Measurements from ENCODE around the gene TMEM187.

Gene TMEM187

DNA sequence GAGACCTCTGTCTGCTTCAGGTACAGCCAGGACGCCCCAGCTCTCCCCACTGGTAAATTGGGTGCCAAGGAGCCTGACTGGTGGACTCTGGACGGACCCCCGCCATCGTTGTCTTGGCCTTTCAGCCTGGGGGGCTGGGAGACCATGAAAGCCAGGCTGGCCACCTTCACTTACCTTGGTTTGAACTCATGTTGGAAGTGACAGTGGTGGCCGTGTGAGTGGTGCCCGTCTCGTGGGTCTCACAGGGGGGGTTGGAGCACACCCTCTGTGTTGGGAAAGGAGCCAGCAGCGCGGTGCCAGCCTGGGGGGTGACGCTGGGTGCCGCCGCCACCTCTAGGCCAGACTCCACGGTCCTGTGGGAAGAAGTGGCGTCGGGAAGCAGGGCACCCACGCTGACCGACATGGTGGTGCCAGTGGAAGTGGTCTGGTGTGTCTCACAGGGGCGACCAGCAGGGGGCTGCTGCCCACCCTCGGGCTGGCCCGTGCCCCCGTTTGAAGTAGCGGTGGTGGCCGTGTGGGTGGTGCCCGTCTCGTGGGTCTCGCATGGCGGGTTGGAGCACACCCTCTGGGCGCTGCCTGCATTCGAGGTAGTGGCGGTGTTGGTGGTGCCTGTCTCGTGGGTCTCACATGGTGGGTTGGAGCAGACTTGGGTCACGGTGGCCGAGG is 18.5 kb upstream of the TMEM187 start:
- in situ Hi-C loops (cut with HindIII; ENCODE audit: low sequenced_read_pairs): no loop called here

DNA sequence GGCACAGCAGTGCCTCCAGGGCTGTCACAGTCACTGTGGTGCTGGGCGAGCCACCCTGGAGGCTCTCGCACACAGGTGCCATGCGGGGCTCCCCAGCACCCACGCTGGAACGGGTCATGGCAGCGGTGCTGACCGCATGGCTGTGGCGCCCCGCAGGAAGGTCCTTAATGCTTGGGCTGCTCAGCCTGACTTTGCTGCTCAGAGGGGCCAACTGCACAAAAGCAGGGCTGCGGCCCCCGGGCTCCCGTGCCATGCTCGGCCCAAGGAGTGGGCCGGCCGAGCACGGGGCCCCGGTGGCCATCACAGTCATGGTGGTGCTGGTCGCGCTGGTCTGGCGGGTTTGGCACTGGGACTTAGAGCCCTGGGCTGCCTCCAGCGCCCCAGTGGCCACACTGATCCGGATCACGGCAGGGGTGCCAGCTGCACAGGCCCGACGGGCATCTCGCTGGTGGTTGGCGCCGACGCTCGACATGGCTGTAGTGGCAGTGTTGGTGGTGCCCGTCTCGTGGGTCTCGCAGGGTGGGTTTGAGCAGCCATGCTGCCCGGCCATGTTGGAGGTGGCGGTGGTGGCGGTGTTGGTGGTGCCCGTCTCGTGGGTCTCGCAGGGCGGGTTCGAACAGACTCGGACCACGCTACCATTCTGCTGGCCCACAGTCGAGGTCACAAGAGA is 17.9 kb upstream of the TMEM187 start:
- in situ Hi-C loops (cut with HindIII; ENCODE audit: low sequenced_read_pairs): no loop called here

GRCh38 chrX:153955228-153955732 is 17.3 kb upstream of the TMEM187 start:
- in situ Hi-C loops (cut with HindIII; ENCODE audit: low sequenced_read_pairs): no loop called here

DNA sequence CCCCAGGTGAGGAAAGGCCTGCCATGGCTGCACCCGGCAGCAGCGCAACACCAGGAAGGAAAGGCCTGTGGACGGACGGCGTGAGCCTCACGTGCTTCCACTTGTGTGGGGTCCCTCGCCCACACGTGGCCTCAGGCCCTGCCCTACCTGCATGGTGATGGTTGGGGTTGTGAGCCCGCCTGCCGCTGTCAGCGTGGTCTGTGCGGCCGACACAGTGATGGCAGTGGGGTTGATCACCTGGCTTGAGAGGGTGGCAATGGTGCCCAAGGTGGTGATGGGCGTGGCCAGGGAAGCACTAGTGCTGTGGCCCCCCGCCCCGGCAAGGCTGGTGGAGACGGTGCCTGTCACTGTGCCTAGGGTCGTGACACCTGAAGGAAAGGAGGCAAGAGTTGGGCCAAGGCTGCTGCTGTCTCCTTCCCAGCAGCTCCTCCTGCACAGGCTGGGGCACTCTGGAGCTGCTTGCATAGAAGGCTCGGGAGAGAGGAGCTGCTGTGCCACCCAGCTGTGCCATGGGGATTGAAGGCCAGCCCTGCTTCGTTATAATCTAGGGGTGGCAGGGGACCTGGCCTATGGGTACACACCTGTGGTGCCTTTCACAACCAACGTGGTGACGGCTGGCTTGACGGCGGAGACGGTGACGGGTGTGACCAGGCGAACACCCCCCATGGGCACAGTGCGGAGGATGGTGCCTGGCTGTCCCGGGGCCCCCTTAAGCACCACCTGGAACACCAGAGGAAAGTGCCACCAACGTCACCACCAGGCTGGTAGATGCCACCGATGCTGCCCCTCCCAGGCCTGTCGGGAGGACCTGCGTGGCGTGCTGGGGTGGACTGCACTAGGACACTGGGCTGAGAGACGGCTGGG is 16.3 kb upstream of the TMEM187 start:
- in situ Hi-C loops (cut with HindIII; ENCODE audit: low sequenced_read_pairs): no loop called here

DNA sequence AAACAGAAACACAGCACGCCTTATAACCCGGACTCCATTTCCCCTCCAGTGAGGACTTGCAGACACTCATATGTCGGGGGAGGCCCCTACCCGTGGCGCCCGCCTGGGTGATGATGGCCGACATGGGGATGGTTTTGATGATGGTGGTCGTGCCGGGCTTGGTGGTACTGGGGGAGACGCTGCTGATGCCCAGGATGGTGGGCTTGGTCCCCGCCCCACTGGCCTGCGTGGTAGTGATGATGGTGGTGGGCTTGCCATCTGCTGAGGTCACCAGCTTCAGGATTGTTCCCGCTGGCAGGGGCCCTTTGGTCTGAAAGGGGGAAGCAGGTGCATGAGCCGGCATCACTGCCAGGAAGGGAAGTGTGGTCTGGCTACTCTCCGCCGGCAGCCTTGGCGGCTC is 15.3 kb upstream of the TMEM187 start:
- in situ Hi-C loops (cut with HindIII; ENCODE audit: low sequenced_read_pairs): no loop called here

DNA sequence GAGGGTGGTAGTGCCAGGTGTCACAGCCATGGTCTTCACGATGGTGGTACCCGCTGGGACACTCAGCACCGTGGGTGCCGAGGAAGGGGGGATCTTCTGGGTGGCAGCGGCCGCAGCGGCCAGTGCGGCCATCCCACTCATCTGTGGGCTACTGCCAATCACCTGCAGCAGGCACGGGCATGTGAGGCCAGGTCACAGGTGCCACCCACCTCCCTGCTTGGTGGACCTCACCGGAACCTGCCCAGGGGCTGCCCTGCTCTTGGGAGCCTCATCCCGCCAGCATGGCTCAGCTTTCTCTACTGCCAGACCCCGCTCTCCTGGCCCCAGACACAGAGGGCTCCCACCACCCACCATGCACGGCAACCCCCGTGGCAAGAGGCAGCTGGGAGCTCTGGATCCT is 13.9 kb upstream of the TMEM187 start:
- in situ Hi-C loops (cut with HindIII; ENCODE audit: low sequenced_read_pairs): no loop called here

GRCh38 chrX:153959649-153960048 is 12.9 kb upstream of the TMEM187 start:
- in situ Hi-C loops (cut with HindIII; ENCODE audit: low sequenced_read_pairs): no loop called here

- in situ Hi-C loops (cut with HindIII; ENCODE audit: low sequenced_read_pairs): no loop called here
Measured at GRCh38 chrX:153960077-153960476, 12.5 kb upstream of the TMEM187 start.

GRCh38 chrX:153960786-153961185 is 11.8 kb upstream of the TMEM187 start:
- in situ Hi-C loops (cut with HindIII; ENCODE audit: low sequenced_read_pairs): no loop called here

DNA sequence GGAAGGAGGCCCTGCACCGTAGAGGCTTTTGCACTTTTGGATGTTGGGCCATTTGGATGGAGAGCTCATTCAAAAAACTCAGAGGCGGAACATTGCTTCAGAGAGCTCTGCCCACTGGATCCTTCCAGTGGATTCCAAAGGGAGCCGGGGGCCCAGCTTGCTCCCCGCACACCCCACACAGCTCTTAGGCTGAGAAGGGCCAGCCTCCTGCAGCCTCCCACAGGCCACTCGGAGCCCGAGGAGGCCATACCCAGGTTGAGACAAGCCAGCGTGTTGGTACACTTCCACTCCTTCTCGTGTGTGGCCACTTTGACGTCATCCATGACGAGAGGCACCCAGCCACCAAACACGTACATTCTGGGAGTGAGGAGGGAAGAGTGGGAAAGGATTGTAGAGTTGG is 11.3 kb upstream of the TMEM187 start:
- in situ Hi-C loops (cut with HindIII; ENCODE audit: low sequenced_read_pairs): no loop called here

GRCh38 chrX:153963546-153963945 is 9.0 kb upstream of the TMEM187 start:
- in situ Hi-C loops (cut with HindIII; ENCODE audit: low sequenced_read_pairs): no loop called here

DNA sequence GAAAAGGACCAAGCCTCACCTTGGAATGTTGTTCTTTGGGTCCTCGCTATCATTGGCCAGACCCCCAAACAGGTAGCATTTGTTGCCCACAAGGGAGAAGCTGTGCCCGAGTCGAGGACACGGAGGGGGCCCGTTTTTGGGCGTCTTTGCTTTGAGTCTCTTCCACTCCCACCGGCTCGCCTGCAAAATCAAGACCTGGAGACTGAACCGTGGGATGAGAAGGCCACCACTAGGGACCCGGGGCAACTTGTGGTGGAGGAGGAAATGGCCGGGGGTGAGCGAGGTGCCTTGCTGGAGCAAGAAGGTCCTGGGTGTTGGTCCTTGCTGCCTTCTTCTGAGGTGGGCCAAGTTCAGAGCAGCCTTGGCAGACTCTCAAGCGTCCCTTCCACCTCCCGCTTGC is 8.4 kb upstream of the TMEM187 start:
- in situ Hi-C loops (cut with HindIII; ENCODE audit: low sequenced_read_pairs): no loop called here

DNA sequence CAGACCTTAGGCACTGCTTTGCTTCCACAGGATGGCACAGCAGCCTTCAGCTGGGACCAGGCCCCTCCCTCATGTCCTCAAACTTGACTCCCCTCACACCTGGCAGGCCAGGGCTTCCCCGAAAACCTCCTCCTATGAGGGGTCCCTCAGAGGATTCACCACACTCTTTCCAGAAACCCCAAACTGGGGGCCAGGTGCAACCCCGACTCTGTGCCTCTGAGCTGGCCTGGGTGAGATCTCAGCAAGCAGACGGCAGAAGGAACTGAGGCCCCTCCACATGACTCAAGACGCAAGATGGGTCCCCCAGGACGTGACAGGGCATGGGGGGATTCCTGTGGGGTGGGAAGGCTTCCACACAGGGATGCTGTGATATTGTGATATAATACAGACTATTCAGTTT is 7.1 kb upstream of the TMEM187 start:
- in situ Hi-C loops (cut with HindIII; ENCODE audit: low sequenced_read_pairs): loop anchor here (5.0 kb wide), 1 partner anchor 63 kb away; the partner anchor contains the start of gene AVPR2

- in situ Hi-C loops (cut with HindIII; ENCODE audit: low sequenced_read_pairs): loop anchor here (5.0 kb wide), 1 partner anchor 64 kb away; the partner anchor contains the start of gene AVPR2
Measured at GRCh38 chrX:153966283-153966688, 6.3 kb upstream of the TMEM187 start.

- in situ Hi-C loops (cut with HindIII; ENCODE audit: low sequenced_read_pairs): loop anchor here (5.0 kb wide), 1 partner anchor 65 kb away; the partner anchor contains the start of gene AVPR2
Measured at GRCh38 chrX:153966841-153967535, 5.6 kb upstream of the TMEM187 start.

DNA sequence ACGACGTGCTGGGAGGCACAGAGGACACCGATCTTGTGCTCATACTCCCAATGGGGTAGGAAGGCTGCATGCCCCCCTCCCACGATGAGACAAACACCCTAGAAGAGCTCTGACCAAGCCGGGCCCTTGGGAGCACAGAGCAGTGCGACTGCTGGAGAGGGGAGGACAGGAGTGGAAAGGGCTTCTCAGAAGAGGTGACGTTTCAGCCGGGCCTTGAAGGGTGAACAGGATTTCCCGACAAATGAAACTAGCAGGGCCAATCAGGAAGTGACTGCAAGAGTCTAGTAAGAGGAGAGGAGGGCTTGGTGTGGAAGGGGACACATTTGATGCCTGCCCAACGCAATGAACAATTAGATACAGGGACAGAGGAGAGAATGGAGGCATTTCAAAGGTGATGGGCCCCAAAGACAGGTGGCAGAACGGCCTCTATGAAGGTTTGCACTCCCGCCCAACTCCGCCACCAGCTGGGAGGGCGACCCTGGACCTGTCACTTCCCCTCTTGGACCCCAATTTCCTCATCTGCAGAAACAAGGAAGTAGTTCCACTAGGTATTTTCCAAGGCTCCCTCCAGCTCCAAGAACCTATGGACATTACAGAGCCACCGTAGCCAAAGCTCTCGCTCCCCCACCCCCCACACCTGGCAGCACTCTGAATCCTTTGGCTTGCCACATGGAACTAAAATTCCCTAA is 4.9 kb upstream of the TMEM187 start:
- in situ Hi-C loops (cut with HindIII; ENCODE audit: low sequenced_read_pairs): loop anchor here (5.0 kb wide), 1 partner anchor 65 kb away; the partner anchor contains the start of gene AVPR2

DNA sequence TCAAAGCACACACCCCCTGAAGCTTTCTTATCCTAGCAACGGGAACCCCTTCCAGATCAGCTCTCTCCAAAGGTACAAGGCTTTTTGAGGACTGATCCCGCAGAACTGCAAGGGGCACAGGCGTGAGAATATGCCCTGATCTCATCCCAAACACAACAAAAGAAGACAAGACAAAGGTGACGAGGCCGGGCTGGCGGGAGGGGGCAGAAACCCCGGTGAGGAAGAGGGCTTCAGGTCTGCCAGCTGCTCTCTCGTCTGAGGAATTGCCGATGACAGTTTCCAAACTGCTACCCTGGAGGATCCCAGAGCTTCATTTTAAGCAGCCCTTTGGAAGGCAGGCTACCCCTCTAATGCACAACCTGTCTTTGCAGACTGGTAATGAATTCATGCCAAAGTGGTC is 4.3 kb upstream of the TMEM187 start:
- in situ Hi-C loops (cut with HindIII; ENCODE audit: low sequenced_read_pairs): loop anchor here (5.0 kb wide), 1 partner anchor 66 kb away; the partner anchor contains the start of gene AVPR2

DNA sequence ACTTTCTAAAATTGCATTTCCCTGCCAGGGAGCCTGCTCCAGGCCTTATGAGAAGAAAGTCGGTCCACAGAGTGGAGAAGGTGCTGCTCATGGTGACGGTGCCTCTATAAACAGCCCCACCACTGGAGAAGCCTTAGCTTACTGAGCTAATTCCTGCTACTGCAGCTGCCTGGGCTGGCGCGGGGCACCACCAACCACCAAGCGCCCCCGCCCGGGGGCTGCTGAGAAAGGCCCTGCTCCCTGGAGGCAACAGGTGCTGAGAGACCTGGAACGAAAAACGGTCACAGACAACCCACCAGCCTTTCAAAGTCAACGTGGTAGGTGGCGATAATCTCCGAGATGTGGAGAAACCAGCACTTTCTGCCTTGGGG is 3.8 kb upstream of the TMEM187 start:
- in situ Hi-C loops (cut with HindIII; ENCODE audit: low sequenced_read_pairs): loop anchor here (5.0 kb wide), 1 partner anchor 66 kb away; the partner anchor contains the start of gene AVPR2

GRCh38 chrX:153969125-153969903 is 3.2 kb upstream of the TMEM187 start:
- in situ Hi-C loops (cut with HindIII; ENCODE audit: low sequenced_read_pairs): loop anchor here (5.0 kb wide), 1 partner anchor 67 kb away; the partner anchor contains the start of gene AVPR2

Measured in endothelial cell of hepatic sinusoid (primary cell).